ENCODE results near the gene AKR1B1.
A peak's percentile ranks its signal among the peaks of the same experiment; 100 is the strongest.

AKR1B1 gene

DNA sequence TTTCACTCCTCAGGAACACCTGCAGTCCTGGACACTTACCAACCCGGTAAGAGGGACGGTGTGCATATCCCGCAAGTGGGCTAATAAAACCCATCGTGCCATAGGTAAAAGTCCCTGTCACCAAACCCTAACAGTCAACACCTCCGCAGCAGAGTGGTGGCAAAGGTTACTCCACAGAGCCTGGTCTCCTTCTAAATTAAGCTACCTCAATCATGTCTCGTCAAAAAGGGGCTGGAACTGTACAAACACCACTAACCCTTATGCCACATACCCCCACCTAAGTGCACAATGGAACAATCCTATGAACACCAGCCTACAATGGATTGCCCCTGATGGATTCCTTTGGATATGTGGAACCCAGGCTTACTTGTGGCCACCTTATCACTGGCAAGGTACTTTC is 9.6 kb upstream of the AKR1B1 start:
- no peak for DNase-seq

DNA sequence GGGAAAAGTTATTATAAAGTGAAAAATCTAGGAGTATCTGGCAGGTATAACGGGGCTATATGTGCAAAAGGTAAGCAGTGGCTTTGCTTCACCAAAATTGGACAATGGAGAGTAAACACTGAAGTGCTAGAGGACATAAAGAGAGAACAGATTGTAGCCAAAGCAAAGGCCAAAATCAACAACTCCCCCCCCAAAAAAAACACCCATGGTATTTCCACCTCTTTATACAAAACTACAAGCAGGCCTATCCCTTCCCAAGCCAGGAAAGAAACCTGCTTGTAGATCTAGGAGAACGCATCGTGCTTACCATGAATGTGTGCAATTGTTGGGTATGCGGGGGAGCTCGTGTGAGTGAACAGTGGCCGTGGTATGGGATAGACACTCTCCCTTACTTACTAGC is 9.2 kb upstream of the AKR1B1 start:
- no peak for DNase-seq

DNA sequence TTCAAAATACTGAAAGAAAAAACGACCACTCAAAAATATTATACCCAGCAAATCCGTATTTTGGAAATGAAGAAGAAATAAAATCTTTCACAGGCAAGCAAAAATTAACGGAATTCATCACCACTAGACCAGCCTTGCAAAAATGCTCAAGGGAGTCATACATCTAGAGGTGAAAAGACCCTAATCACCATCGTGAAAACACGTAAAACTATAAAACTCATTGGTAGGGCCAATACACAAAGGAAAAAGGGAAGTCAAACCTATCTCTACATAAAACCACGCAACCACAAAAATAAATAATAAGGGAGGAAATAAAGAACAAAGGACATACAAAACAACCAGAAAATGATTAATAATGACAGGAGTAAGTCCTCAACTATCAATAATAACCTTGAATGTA is 6.6 kb upstream of the AKR1B1 start:
- DNase-seq, result no peak

DNA sequence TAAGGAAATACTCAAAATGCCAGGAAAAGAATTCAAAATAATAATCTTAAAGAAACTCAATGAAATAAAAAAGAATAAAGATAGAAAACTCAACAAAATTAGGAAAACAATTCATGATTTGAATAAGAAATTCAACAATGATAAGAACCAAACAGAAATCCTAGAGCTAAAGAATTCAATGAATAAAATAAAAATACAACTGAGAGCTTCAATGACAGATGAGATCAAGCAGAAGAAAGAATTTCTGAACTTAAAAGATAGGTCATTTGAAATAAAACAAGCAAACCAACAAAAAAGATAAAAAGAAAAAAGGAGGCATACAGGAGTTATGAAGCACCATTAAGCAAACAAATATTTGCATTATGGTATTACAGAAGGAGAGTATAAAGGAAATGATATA is 5.6 kb upstream of the AKR1B1 start:
- DNase-seq, result no peak

DNA sequence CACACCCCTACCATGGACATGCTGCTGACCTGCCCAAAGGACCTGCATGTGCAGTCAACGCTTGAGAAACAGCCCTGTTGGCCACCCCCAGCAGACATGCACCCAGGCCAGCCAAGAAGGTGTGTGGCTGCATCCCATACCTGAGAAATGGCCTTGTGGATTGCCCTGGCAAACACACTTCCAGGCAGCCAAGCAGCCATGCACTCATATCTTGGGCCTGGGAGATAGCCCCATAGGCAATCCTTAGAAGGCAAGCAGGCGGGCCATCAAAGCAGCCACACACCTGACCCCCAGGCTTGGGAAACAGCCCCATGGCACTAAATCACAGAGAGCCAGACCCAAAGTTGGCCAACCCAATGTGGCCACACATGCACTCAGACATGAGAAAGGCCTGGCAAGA is 4.9 kb upstream of the AKR1B1 start:
- no peak for DNase-seq

DNA sequence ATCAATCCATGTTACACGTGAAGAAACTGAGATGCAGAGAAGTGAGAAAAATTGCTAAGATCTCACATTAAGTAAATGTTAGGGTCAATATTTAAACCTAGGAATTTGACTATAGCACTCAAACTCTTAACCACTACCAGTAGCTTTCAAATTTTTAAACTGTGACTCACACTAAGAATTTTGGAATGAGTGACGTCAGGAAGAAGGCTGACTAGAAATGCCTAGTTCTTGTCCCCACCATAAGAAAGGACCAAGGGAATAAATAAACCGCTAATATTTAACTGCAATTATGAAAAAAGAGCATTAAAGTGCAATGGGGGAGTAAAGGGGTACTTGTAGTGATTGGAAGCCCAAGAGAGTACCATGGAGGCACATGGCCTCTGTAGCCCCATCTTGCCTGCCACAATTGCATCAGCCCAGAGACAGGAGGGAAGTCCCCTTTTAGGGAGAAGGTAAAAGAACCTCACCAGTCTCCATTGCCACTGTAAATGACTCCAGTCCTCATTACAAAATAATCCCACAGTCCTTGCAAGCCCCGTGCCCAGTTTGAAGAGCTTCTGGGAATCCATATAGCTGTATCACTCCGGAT is 3.5 kb upstream of the AKR1B1 start:
- no peak for DNase-seq

DNA sequence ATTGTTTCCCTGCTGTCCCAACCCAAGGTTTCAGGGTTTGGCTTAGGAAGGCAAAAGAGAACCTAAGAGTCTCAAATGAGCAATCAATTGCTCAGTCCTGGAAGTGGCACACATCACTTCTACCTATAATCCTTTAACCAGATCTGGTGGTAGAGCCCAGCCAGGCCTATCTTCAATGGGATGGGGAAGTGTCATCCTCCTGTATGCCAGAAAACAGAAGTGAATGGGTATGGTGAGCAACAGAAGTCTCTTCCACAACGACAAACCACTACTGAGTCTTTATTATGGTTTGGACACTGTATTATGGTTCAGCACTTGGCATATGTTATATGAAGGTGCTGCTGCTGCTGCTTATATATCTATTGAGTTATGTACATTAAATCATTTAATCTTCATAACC is 3.0 kb upstream of the AKR1B1 start:
- no peak for DNase-seq

DNA sequence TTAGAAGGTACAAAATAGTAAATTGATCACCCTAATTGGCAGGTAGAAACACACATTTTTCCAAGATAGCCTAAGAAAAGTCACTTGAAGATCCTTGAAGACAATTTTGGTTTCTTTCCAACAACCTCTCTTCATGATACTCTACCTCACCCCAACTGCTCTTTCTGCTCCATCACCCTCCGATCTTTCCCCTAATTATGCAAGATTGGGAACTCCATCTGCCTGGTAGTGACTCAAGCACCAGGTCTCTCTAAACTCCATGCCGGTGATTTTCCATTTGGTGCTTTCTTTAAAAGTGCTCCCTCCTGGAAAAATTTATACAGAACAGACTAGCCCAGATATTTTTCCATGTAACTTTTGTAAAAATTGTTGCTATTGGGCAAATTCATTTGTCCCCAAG is 1.1 kb upstream of the AKR1B1 start:
- no peak for DNase-seq

DNA sequence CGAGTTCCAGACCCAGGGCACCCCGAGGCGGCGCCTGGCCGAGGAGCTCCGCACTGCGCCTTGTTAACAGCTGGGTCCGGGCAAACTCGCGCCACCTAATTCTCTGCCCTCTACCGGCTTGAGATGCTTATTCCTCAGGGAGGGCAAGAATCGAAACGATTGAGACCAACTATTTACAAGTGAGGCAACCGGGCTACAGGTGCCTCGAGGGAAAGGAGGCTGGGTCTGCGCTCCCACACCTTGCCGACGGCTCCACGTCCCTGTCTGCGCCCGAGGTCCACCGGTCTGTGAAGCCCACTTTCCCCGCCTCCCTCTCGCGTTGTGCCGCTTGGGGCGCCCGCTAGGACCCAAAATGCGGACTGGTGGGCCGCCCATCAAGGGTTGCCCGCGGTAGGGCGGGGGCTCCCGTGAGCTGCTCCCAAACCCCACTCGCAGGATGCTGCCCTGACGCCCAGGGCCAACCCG is 527 bp downstream of the AKR1B1 start:
- DNase-seq, result peak; percentile 46

DNA sequence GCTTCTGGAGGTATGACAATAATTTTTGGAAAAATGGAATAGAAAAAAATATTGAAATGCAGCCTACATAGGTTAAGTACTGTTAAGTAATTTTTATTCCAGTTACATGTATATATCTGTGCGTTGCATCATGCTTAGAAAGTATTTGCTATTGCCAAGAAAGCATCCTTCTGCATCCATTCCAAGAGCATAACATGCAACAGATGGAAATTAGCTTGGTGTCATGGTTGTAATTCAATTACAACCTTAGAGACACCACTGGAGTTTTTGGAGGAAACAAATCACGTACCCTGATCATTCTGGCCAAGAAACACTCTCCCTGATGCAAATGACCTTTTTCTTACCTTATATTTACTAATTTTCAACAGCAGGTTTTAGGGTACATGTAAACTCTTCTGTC is 1.7 kb downstream of the AKR1B1 start:
- no peak for DNase-seq

DNA sequence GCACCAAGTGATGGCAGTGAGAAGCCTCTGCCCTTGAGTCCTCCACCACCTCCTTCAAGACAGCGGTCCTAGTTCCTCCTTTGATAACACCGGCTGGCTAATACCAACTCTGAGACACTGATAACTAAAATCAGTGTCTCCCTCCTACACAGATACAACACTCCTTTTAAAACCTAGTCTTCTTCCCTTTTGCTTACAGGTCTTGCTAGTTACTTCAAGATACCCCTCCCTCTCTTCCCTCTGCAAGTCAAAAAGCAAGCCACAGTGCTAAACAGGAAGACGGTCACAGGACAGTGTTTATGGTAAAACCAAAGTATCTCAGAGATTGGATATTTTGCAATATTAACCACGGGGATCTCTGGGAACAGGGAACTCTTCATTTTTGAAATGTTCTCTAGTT is 4.6 kb downstream of the AKR1B1 start:
- no peak for DNase-seq

DNA sequence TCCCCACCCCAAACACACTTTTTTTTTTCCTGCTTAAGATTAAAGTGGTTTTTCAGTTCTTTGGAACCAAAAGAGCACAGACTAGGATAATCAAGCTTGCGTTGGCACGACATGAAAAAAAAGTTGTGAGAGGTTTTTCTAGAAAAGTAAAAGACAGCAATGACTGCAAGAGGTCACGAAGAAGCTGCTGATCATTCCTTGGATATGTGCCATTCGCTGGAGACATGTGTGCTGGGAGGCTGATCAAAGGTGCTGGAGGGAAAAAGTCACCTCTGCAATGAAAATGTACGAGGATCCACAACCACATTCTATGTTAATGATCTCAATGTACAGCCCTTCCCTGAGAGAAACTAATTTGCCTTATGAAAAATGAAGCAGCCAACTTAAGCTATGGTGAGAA is 5.4 kb downstream of the AKR1B1 start:
- no peak for DNase-seq

DNA sequence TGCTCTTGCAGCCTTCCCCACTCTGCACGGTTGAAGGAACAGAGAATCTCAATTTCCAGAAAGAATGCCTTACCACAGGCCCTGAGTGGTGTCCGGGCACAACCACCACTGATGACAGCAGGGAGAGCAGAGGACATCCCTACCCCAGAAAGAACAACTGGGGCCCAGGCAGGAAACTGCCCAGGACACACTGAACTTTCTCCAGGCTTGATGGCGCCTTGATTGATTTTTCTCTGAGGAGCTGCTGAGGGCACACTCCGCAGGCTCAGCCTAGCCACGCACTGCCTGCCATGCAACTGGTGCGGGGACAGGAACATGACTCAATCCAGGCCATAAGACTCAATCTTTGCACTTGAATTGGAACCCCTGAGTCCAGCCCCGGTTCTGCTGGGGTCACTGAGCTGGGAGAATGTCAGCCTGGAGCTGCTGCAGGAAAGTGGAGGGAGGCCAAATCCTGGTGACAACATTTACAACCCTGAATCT is 5.9 kb downstream of the AKR1B1 start:
- DNase-seq, result no peak

DNA sequence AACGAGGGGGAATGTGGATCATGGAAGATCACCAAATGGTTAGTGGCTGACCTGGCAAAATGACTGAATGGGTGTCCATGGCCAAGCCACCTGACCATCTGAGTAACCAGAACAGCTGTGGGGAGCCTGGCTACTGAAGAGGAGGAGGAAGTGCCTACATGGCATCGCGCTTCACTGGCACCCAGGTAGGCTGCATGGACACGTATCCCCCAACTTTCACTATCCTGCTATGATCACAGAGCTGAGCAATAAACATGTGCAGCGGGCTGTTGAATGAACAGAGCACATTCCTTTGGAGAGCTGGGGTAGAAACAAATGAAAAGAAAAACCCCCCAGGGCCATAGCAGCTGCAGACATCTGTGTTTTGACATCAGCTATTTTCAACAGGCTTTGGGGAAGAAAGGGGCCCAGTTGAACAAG is 6.5 kb downstream of the AKR1B1 start:
- DNase-seq, result no peak

DNA sequence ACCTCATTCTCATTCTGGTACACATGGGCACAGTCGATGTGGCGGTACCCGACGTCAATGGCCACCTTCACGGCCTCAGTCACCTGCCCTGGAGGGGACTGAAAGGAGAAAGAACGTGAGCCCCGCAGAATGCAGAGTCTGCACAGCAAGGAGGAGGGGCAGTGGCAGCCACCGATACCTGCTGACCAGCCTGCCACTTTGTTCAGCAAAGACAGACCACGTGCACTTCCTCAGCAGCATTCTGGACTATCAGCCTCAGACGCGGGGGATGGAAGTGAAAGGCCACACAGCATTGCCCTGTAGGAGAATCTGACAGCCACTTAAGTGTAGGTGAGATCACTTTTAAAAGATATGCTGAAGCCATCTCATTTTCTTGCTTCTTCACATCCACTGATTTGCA is 7.2 kb downstream of the AKR1B1 start:
- no peak for DNase-seq

DNA sequence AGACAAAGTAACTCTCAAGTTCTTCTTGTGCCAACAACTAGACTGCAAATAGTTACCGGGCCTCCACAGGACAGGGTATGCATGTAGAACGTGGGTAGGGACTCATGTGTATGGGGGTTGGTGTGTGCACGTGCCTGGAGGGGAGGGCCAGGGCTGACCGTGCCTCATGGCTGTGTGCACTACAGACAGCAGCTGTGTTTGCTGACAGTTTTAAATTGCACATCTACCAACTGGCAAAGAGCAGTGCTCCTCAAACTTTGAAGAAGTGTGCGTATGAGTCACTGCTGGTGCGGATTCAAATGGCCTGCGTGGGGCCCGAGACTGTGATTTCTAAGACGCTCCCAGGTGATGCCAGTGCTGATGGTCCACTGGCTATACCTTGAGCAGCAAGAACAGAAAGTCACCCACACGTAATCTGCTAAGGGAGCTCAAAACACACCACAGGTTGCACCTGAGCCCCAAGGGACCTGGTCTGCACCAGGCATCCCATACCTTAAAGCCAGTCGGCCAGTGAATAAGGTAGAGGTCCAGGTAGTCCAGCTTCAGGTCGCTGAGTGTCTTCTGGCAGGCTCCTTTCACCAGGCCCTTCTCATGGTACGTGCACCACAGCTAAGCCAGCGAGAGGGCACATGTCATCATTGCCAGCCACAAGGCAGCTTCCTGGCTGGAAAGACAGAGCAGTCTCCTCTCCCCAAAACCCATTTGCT is 8.5 kb downstream of the AKR1B1 start:
- DNase-seq, result no peak

DNA sequence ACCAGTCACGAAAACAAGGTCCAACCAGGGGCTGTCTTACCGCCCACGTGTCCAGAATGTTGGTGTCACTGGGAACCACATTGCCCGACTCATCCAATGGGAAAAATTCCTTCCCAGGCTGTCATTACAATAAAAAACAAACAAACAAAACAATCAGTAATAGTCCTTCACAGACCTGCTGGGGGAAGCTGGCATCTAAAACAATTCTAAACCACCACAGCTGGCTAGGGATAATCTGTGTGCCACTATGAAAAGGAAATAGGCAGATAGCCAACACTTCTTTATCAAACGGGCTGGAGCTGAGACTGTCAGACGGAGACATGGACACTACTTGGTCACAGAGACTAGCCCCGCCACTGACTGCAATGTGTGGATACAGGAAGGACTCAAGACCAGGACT is 9.2 kb downstream of the AKR1B1 start:
- no peak for DNase-seq

DNA sequence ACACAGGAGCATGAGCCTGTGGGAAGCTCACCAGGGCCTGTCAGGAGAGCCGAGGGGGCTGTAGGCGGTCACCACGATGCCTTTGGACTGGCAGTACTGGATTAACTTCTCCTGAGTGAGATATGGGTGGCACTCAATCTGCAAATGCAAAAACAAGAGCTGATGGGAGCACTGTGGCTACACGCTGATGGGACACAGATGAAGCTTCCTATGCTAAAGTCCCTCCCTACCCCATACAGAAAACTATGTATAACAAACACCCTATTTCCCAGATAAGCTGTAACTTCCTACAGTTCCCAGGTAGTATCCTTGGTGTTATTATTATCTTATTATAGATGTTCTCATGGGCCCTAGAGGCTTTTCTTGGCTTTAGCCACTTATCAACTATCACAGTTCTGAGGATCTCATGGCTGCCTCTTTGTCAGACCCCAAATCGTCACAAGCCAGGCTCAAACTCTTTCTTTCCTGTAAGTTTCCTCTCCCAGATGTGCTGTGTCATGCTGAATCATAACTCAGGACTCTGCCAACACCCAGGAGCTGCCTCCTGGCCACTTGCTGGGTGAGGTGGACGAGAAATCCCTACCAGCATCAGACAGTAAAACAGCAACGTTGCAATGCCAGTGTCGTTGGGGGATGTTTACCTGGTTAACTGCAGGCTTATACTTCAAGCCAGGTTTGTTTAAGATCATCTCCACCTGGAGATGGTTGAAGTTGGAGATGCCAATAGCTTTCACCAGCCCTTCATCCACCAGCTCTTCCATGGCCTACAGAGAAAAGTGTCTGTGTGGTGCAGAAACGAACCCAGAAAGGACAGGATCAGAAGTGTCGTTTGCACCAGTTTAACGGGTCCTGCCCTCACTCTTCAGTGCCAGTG is 10.3 kb downstream of the AKR1B1 start:
- no peak for DNase-seq

DNA sequence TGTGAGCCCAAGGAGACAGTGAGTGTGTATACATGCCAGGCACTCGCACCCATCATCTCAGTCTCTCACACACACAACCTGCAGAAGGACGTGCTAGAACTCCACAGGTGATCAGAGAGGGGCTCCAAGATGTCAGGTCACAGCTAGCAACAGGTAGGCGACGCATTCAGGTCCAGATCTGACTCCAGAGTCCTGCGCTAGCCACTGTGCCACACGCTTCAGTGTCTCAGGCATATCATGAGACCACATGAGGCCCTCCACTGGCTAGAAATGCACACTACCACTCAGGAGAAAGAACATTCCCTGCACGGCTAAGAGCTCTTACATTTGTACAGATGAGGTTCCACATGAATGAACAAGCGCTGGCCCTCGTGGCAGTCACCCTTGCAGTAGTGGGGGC is 11.5 kb downstream of the AKR1B1 start:
- DNase-seq, result no peak

DNA sequence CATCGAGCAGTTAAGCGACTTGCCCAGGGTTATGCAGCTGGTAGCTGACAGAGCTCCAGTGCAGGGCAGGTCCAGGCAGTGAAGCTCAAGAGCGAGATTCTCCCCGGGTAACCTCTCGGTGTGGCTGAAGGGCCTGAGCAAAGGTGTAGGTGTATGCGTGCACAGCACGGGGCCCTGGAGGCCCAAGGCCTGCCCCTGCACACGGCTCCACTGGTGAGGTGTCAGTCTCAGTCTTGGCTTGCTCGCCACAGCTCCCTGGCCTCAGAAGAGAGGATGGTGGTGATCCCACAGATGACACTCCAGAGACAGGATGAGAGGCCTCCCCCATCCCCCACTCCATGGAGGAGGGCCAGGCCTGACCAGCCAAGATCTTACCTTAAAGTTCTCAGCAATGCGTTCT is 12.0 kb downstream of the AKR1B1 start:
- no peak for DNase-seq

DNA sequence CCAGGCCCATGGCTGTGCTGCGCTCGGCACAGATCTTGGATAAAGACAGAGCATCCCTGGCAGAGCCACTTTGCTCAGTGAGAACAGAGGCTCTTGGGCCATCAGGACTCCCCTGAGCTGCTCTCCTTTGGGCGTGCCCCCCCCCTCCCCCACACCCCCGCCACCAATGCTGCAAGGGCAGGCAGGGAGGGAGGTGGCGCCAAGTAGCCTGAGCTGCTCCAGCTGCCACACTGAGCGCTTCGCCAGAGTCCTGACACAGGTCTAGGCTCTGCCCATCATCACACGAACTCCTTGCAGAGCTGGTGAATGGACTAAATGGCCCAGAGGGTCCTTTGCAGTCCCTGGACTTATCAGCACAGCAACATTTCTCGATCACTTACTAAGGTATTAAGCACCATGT is 12.5 kb downstream of the AKR1B1 start:
- no peak for DNase-seq

DNA sequence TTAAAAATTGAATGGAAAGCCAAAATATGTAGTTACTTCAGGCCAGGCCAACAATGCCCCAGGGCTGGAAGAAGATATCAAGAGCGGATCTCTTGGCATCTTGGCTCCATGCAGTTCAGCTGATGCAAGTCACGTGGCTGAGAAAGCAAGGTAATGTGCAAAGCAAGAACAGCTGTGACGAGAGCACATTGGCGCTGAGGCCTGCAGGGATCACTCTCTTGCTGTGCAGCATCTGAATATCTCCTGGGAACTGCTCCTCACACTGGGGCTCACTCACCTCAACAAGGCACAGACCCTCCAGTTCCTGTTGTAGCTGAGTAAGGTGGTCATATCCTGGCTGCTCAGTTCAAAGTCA is 14.0 kb downstream of the AKR1B1 start:
- DNase-seq, result no peak

DNA sequence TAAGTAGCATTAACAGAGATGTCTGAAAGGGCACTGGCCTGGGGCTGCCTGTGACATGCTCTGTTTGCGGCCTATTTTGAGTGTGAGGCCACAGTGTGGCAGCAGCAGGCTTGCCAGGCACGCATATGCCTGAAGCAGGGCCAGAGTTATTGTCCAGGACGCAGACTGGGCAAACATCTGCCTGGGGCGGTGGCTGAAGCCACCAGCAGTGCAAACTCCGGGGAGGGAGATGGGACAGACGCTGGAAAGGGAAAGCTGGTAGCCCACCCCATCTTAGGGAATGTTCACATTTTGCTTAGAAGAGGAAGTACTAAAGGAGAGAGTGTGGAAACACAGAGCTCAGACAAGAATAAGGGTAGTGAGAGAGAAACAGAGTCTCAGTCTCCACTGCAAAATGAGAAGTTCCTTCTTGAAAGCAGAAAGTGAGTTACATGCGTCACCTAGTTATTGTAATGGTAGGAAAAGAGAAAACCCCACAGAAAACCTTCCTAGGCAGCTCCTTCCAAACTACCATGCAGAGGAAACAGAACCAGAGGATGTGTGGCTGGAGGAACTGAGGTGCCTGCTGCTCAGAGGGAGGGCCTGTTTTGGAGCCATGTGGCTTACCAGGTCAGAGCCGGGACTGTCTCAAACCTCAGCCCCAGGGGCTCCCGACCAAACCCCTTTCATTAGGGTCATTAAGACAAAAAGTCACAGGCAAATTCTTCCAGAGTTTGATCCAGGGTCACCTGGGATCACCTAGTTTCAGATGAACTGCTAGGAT is 14.5 kb downstream of the AKR1B1 start:
- DNase-seq, result no peak

Data from central memory CD4-positive, alpha-beta T cell (primary cell).